HG03575 (cell line): ENCODE results near the gene SPOCK2.
"Not testable (repeated sequence)": the region's sequence is repeated elsewhere in the genome, so short reads cannot be mapped to it uniquely, and the experiment has no call there.

Experiments
- ATAC-seq: cut with Tn5 transposase; IDR thresholded peaks from one replicate; pipeline ENCODE4 v1.9.1; 2021; ENCODE audit not compliant: unreplicated experiment, insufficient number of reproducible peaks, low FRiP score; ENCODE audit errors: extremely low read depth

The SPOCK2 gene

GRCh38 chr10:72109636-72110157 is 21.3 kb upstream of the SPOCK2 start:
- no peak for ATAC-seq

GRCh38 chr10:72108830-72109635 is 20.7 kb upstream of the SPOCK2 start:
- no peak for ATAC-seq

GRCh38 chr10:72108004-72108370 is 19.6 kb upstream of the SPOCK2 start:
- ATAC-seq, result not testable (repeated sequence)

- ATAC-seq, result no peak
Measured at GRCh38 chr10:72107325-72108003, 19.1 kb upstream of the SPOCK2 start.

GRCh38 chr10:72106896-72107295 is 18.5 kb upstream of the SPOCK2 start:
- no peak for ATAC-seq

- ATAC-seq, result no peak
Measured at GRCh38 chr10:72106154-72106849, 18.0 kb upstream of the SPOCK2 start.

- ATAC-seq, result no peak
Measured at GRCh38 chr10:72105710-72106109, 17.4 kb upstream of the SPOCK2 start.

GRCh38 chr10:72105098-72105475 is 16.7 kb upstream of the SPOCK2 start:
- no peak for ATAC-seq

- no peak for ATAC-seq
Measured at GRCh38 chr10:72104472-72105097, 16.2 kb upstream of the SPOCK2 start.

GRCh38 chr10:72099600-72099921 is 11.2 kb upstream of the SPOCK2 start:
- no peak for ATAC-seq

- no peak for ATAC-seq
Measured at GRCh38 chr10:72098836-72099599, 10.7 kb upstream of the SPOCK2 start.

GRCh38 chr10:72098301-72098835 is 10.0 kb upstream of the SPOCK2 start:
- no peak for ATAC-seq

GRCh38 chr10:72097448-72098300 is 9.3 kb upstream of the SPOCK2 start:
- no peak for ATAC-seq

- ATAC-seq, result no peak
Measured at GRCh38 chr10:72096115-72097000, 8.0 kb upstream of the SPOCK2 start.

GRCh38 chr10:72095195-72095594 is 6.8 kb upstream of the SPOCK2 start:
- ATAC-seq, result no peak

- ATAC-seq, result no peak
Measured at GRCh38 chr10:72094574-72094973, 6.2 kb upstream of the SPOCK2 start.

- no peak for ATAC-seq
Measured at GRCh38 chr10:72093450-72093849, 5.1 kb upstream of the SPOCK2 start.
